ENCODE measurements around the gene MANBA. TPM values are rescaled to one million over a fixed set of nuclear protein-coding genes. Genes with fewer than 3 reads are reported as not detected.

The MANBA gene
- total RNA-seq, 2 donors from 2014 or later: 16.3 to 21.8 TPM

DNA sequence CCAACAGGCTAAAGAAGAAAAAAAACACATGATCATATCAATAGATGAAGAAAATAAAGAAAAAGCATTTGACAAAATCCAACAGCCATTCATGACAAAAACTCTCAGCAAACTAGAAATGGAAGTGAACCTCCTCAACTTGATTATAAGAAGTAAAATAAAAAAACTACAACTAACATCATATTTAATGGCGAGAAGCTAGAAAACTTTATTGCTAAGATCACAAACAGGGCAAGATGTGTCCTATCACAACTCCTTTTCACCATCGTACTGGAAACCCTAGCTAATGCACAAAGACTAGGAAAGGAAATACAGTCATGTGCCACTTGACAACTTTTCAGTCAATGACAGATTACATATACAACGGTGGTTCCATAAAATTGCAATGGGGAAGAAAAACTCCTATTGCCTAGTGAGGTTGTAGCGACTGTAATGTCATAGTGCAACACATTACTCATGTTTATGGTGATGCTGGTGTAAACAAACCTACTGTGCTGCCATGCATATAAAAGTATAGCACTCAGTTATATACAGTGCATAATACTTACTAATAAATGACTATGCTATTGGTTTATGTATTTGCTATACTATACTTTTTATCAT is 12.1 kb upstream of the MANBA start:
- H3K27me3 ChIP-seq: no peaks in the 10 kb centered on the region
- H3K9ac ChIP-seq (ENCODE audit: low read depth in 2 of 2, low read length in 2 of 2): no peak overlapping the region
- H3K9me3 ChIP-seq: no peaks in the 10 kb centered on the region
- no peak for TF ChIP-seq CTCF (IDR thresholded peaks at IDR 0.05)
- no peak overlapping the region for H3K4me3 ChIP-seq
- no peaks in the 10 kb centered on the region for H3K36me3 ChIP-seq
- no peak overlapping the region for H3K27ac ChIP-seq
- intact Hi-C loops (cut with DNase I): no loop called here
- H3K4me1 ChIP-seq: no peaks in the 10 kb centered on the region
- no peak for DNase-seq

- Histone ChIP-seq H3K4me3 (no peak overlapping the region), H3K27me3 (no peaks in the 10 kb centered on the region), H3K9ac (ENCODE audit: low read depth in 2 of 2, low read length in 2 of 2) (no peak overlapping the region), H3K4me1 (no peaks in the 10 kb centered on the region), H3K9me3 (no peaks in the 10 kb centered on the region), H3K27ac (no peak overlapping the region), H3K36me3 (no peaks in the 10 kb centered on the region)
- no peak for DNase-seq
- TF ChIP-seq CTCF (IDR thresholded peaks at IDR 0.05): no peak
- intact Hi-C loops (cut with DNase I): no loop called here
These were observed 4.1 kb upstream of the MANBA start for GRCh38 chr4:102764901-102765300.

GRCh38 chr4:102761906-102762305 is 1.1 kb upstream of the MANBA start:
- H3K9ac ChIP-seq (ENCODE audit: low read depth in 2 of 2, low read length in 2 of 2): no peak overlapping the region
- no peak overlapping the region for H3K4me3 ChIP-seq
- no peak overlapping the region for H3K27ac ChIP-seq

GRCh38 chr4:102761296-102761701 is 531 bp upstream of the MANBA start:
- DNase-seq: no peak
- TF ChIP-seq CTCF (IDR thresholded peaks at IDR 0.05): no peak
- Histone ChIP-seq H3K4me1 (no peaks in the 10 kb centered on the region), H3K27ac (peak overlapping the region; percentile 82), H3K4me3 (peak overlapping the region; percentile 80), H3K36me3 (no peaks in the 10 kb centered on the region), H3K27me3 (no peaks in the 10 kb centered on the region), H3K9me3 (no peaks in the 10 kb centered on the region), H3K9ac (ENCODE audit: low read depth in 2 of 2, low read length in 2 of 2) (peak overlapping the region; percentile 69 to 76)
- intact Hi-C loops (cut with DNase I): no loop called here

More at GRCh38 chr4:102761906-102762305, 1.1 kb upstream of the MANBA start:
- Histone ChIP-seq H3K27me3 (no peaks in the 10 kb centered on the region), H3K9me3 (no peaks in the 10 kb centered on the region), H3K36me3 (no peaks in the 10 kb centered on the region), H3K4me1 (no peaks in the 10 kb centered on the region)
- TF ChIP-seq CTCF (IDR thresholded peaks at IDR 0.05): no peak
- intact Hi-C loops (cut with DNase I): no loop called here
- DNase-seq: no peak

DNA sequence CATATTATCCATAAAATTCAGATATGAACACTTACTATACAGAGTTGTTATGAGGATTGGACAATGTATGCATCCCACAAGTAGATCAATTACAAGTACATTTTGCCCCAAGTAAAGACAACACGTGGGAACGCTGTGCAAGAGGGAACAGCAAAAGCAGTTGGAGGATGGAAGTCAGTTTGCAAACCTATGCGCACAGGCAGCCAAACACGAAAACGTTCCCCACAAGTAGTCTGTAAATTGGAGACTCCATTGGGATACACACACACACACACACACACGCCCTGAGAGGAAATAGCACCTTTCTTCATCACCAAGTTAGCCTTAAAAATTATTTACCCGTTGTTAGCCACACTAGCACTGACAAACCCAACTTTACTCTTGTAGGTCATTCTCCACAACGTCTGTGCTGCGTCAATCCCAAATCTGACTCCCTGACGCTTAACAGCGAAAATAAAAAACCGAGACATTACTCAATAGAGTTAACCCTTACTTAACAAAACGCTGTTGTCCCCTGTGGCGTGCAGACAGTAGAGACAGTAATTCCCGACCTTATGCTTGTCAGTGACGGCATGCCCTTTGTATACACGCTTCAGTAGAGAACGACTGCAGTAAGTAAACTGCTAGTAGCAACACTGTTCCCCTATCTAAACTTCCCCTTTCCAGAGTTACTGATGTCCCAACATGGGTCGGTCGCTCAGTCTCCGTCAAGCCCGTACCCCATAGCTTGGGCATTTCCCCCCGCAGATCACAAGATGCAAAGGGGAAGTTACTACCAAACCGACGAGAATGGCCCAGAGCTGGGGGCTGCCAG is 730 bp downstream of the MANBA start:
- DNase-seq: peak; percentile 35
- no peak for TF ChIP-seq CTCF (IDR thresholded peaks at IDR 0.05)
- Histone ChIP-seq H3K9me3 (no peaks in the 10 kb centered on the region), H3K36me3 (no peaks in the 10 kb centered on the region), H3K27me3 (no peaks in the 10 kb centered on the region), H3K4me1 (no peaks in the 10 kb centered on the region), H3K4me3 (peak overlapping the region; percentile 80), H3K27ac (peak overlapping the region; percentile 82), H3K9ac (ENCODE audit: low read depth in 2 of 2, low read length in 2 of 2) (peak overlapping the region; percentile 69 to 80)
- intact Hi-C loops (cut with DNase I): no loop called here

All from colonic mucosa (tissue), 4 donors.